ENCODE results near the gene PACS2. TPM values are rescaled to one million over a fixed set of nuclear protein-coding genes. Genes with fewer than 3 reads are reported as not detected.

The PACS2 gene
- total and polyA plus RNA-seq, 2 of the 4 experiments (the other 2 are of a cell fraction) = 15.6 to 32.2 TPM

DNA sequence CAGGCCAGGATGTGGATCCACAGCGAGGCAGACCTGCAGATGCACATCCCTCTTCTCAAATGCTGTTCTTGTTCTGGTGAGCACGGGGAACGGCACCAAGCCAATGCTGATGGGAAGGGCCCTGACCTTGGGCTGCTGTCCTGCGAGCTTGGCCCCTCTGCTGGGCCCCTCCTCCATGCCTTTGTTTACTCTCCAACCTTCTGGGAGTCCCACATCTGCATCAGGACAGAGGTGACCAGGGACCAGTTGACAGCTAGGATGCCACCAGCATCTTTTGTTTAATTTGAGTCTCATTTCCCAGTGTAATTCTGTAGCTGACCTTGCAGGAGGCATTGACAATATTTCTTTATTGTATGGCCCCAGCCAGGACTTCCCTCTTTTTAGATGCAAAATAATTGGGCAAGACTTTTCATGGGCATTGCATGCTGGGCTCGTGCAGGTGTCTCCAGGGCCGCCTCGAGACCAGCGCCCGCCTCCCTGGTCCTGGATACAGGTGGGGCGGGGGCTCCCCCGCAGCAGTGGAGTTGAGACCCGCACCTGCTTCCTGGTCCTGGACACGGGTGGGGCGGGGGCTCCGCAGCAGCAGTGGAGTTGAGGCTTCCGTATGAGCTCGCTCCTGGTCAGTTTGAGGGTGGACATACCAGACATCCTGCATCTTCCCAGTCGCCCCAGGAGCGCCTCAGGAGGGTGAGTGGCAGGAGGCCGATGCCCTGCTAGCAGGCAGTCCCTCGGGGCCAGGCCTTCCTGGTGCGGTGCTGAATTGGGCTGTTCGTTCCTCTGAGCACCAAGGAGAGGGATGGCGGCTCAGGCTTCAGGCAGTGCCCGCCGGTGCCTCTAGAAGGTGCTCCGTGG lies 11.4 kb downstream of the PACS2 start:
- H3K4me1 ChIP-seq (ENCODE audit: control insufficient read depth, insufficient read depth, low read length) = peaks cover 13% of the 10 kb centered on the region
- no TSS peak for BruUV-seq (replicated peaks)
- dilution Hi-C loops (cut with HindIII; ENCODE audit: low sequenced_read_pairs, unreplicated experiment) (no loop called here), intact Hi-C loops (cut with micrococcal nuclease) (no loop called here), in situ Hi-C loops (cut with MboI; ENCODE audit: low sequenced_read_pairs) (no loop called here)
- H3K27ac ChIP-seq (ENCODE audit: insufficient read depth, low read length) = no peak overlapping the region
- H3K4me3 ChIP-seq (ENCODE audit: insufficient read depth, low read depth, low read length) = no peak overlapping the region
- 82% methylated on average over 10 of the region's 27 CpGs; no CpG with 5 or more reads in 1 of the 2 experiments for WGBS, 2 experiments (ENCODE audit: extremely low coverage in 2 of 2, insufficient read length in 1 of 2)
- H3K18ac ChIP-seq (ENCODE audit: low read depth, low read length) = no peak overlapping the region
- H3K36me3 ChIP-seq (ENCODE audit: control insufficient read depth, insufficient read depth, low read length) = no peaks in the 10 kb centered on the region; the same call in 1 of the 2 replicates
- no peak overlapping the region for H4K91ac ChIP-seq (ENCODE audit: insufficient read depth, low read depth, low read length)
- no peak overlapping the region for H4K5ac ChIP-seq (ENCODE audit: low read depth, low read length)
- H3K4ac ChIP-seq (ENCODE audit: low read depth, low read length) = no peak overlapping the region
- ChIA-PET POLR2A (ENCODE audit: unreplicated experiment) (no interaction called here), CTCF (no interaction called here)
- DNase-seq (no peak), ATAC-seq (ENCODE audit: low read depth) (no peak)
- H2AK9ac ChIP-seq (replicated peaks; ENCODE audit: low read depth, low read length, poor library complexity) = no peak overlapping the region
- no peaks in the 10 kb centered on the region for H3K27me3 ChIP-seq (ENCODE audit: control insufficient read depth, insufficient read depth, low read length)
- H3K9ac ChIP-seq (ENCODE audit: low read depth, low read length) = no peak overlapping the region
- H4K8ac ChIP-seq (ENCODE audit: low read depth in 2 of 2, low read length in 2 of 2) = no peak overlapping the region
- H2BK15ac ChIP-seq (ENCODE audit: low read depth, low read length) = no peak overlapping the region
- no peak overlapping the region for H2AK5ac ChIP-seq (ENCODE audit: low read depth, low read length)
- H2AFZ ChIP-seq (replicated peaks; ENCODE audit: low read length, poor library complexity) = no peak overlapping the region
- H3K9me1 ChIP-seq (ENCODE audit: insufficient read depth, low read length) = peaks cover 16% of the 10 kb centered on the region; the same call in 1 of the 2 replicates
- no peaks in the 10 kb centered on the region for H3K9me3 ChIP-seq (ENCODE audit: control insufficient read depth, insufficient read depth, low read length)
- peaks cover 16 to 58% of the 10 kb centered on the region in 2 experiments for H3K79me1 ChIP-seq (ENCODE audit: low read depth in 1 of 2, low read length in 2 of 2)
- H2BK5ac ChIP-seq (ENCODE audit: low read depth, low read length, poor library complexity, severe bottlenecking) = no peak overlapping the region
- no peak overlapping the region for H2BK120ac ChIP-seq (ENCODE audit: low read depth, low read length)
- H3K56ac ChIP-seq (ENCODE audit: extremely low read depth, insufficient read depth, low read length) = no peak overlapping the region
- H4K20me1 ChIP-seq (ENCODE audit: insufficient read depth, low read length) = peaks cover 61% of the 10 kb centered on the region
- no peak overlapping the region for H3K4me2 ChIP-seq (ENCODE audit: low read depth, low read length)
- H3K23ac ChIP-seq (ENCODE audit: low read depth, low read length) = no peak overlapping the region
- no peak overlapping the region for H2BK20ac ChIP-seq (ENCODE audit: low read depth, low read length)
- no peak overlapping the region for H3K14ac ChIP-seq (replicated peaks; ENCODE audit: low read depth, low read length)
- TF ChIP-seq, protein P1, sequence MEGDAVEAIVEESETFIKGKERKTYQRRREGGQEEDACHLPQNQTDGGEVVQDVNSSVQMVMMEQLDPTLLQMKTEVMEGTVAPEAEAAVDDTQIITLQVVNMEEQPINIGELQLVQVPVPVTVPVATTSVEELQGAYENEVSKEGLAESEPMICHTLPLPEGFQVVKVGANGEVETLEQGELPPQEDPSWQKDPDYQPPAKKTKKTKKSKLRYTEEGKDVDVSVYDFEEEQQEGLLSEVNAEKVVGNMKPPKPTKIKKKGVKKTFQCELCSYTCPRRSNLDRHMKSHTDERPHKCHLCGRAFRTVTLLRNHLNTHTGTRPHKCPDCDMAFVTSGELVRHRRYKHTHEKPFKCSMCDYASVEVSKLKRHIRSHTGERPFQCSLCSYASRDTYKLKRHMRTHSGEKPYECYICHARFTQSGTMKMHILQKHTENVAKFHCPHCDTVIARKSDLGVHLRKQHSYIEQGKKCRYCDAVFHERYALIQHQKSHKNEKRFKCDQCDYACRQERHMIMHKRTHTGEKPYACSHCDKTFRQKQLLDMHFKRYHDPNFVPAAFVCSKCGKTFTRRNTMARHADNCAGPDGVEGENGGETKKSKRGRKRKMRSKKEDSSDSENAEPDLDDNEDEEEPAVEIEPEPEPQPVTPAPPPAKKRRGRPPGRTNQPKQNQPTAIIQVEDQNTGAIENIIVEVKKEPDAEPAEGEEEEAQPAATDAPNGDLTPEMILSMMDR (conservative IDR thresholded peaks at IDR 0.05; ENCODE audit: low read depth, low read length) = no peak
- TF ChIP-seq RCOR1 (IDR thresholded peaks at IDR 0.05; ENCODE audit: insufficient replicate concordance, low read length) = no peak
- TF ChIP-seq POLR2A (IDR thresholded peaks at IDR 0.05; ENCODE audit: low read depth, low read length) = no peak
- no peak for TF ChIP-seq SMC3 (IDR thresholded peaks at IDR 0.05; ENCODE audit: low read depth, low read length)
- TF ChIP-seq BHLHE40 (IDR thresholded peaks at IDR 0.05; ENCODE audit: low read depth, low read length) = no peak
- TF ChIP-seq NFE2L2 (IDR thresholded peaks at IDR 0.05; ENCODE audit: low read depth, low read length) = no peak
- no peak for TF ChIP-seq RFX5 (IDR thresholded peaks at IDR 0.05; ENCODE audit: low read depth, low read length)
- no peak for TF ChIP-seq FOS (IDR thresholded peaks at IDR 0.05; ENCODE audit: low read depth, low read length)
- TF ChIP-seq MAZ (IDR thresholded peaks at IDR 0.05; ENCODE audit: borderline replicate concordance, low read depth, low read length) = no peak
- TF ChIP-seq, protein P2, sequence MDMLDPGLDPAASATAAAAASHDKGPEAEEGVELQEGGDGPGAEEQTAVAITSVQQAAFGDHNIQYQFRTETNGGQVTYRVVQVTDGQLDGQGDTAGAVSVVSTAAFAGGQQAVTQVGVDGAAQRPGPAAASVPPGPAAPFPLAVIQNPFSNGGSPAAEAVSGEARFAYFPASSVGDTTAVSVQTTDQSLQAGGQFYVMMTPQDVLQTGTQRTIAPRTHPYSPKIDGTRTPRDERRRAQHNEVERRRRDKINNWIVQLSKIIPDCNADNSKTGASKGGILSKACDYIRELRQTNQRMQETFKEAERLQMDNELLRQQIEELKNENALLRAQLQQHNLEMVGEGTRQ (IDR thresholded peaks at IDR 0.05; ENCODE audit: low read depth, low read length) = no peak
- no peak for TF ChIP-seq CHD1 (IDR thresholded peaks at IDR 0.05; ENCODE audit: low read depth, low read length)
- no peak for TF ChIP-seq MXI1 (IDR thresholded peaks at IDR 0.05; ENCODE audit: borderline replicate concordance, low read depth, low read length)
- TF ChIP-seq, protein P3, sequence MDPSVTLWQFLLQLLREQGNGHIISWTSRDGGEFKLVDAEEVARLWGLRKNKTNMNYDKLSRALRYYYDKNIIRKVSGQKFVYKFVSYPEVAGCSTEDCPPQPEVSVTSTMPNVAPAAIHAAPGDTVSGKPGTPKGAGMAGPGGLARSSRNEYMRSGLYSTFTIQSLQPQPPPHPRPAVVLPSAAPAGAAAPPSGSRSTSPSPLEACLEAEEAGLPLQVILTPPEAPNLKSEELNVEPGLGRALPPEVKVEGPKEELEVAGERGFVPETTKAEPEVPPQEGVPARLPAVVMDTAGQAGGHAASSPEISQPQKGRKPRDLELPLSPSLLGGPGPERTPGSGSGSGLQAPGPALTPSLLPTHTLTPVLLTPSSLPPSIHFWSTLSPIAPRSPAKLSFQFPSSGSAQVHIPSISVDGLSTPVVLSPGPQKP (IDR thresholded peaks at IDR 0.05; ENCODE audit: borderline replicate concordance, low read depth, low read length) = no peak
- TF ChIP-seq CEBPB (IDR thresholded peaks at IDR 0.05; ENCODE audit: low read depth, low read length) = no peak
- no peak for TF ChIP-seq MAFK (IDR thresholded peaks at IDR 0.05; ENCODE audit: low read depth, low read length)

Data from IMR-90 (cell line).